ENCODE measurements around the gene RNF150. TPM values are rescaled to one million over a fixed set of nuclear protein-coding genes. Genes with fewer than 3 reads are reported as not detected.
"Not testable (repeated sequence)": the region's sequence is repeated elsewhere in the genome, so short reads cannot be mapped to it uniquely, and the experiment has no call there.

Gene RNF150
- total RNA-seq, 2 donors from 2014 or later = 23.6 to 26.6 TPM

- intact Hi-C loops (cut with DNase I) = loop anchor here (5.0 to 10.0 kb wide), 2 partner anchors 273 to 494 kb away; partner anchors contain the start of gene RNF150 (in 1 of the 2)
- no peak for DNase-seq (ENCODE audit: low spot score)
These were observed 274.4 kb downstream of the RNF150 start for GRCh38 chr4:140858897-140859296.

GRCh38 chr4:140857111-140857510 lies 276.2 kb downstream of the RNF150 start:
- DNase-seq (ENCODE audit: low spot score) = no peak
- intact Hi-C loops (cut with DNase I) = loop anchor here (5.0 to 10.0 kb wide), 2 partner anchors 275 to 492 kb away; partner anchors contain the start of gene RNF150 (in 1 of the 2)

- no peak for DNase-seq (ENCODE audit: low spot score)
- intact Hi-C loops (cut with DNase I) = loop anchor here (5.0 to 10.0 kb wide), 2 partner anchors 276 to 492 kb away; partner anchors contain the start of gene RNF150 (in 1 of the 2)
These were observed 276.6 kb downstream of the RNF150 start for GRCh38 chr4:140856621-140857062.

- no peak for DNase-seq (ENCODE audit: low spot score)
- intact Hi-C loops (cut with DNase I) = loop anchor here in 1 of 2 donors (10.0 kb wide), 1 partner anchor 489 kb away; no protein-coding TSS in a partner anchor
These were observed 279.1 kb downstream of the RNF150 start for GRCh38 chr4:140854168-140854567.

- DNase-seq (ENCODE audit: low spot score) = no peak
- intact Hi-C loops (cut with DNase I) = loop anchor here in 1 of 2 donors (10.0 kb wide), 1 partner anchor 487 kb away; no protein-coding TSS in a partner anchor
These were observed 281.5 kb downstream of the RNF150 start for GRCh38 chr4:140851804-140852203.

GRCh38 chr4:140851032-140851636 lies 282.1 kb downstream of the RNF150 start:
- intact Hi-C loops (cut with DNase I) = loop anchor here in 1 of 2 donors (10.0 kb wide), 1 partner anchor 486 kb away; no protein-coding TSS in a partner anchor
- DNase-seq (ENCODE audit: low spot score) = no peak

GRCh38 chr4:140849526-140849925 lies 283.7 kb downstream of the RNF150 start:
- intact Hi-C loops (cut with DNase I) = no loop called here
- DNase-seq (ENCODE audit: low spot score) = no peak

- no peak for DNase-seq (ENCODE audit: low spot score)
- intact Hi-C loops (cut with DNase I) = no loop called here
These were observed 286.5 kb downstream of the RNF150 start for GRCh38 chr4:140846736-140847135.

- intact Hi-C loops (cut with DNase I) = no loop called here
- no peak for DNase-seq (ENCODE audit: low spot score)
These were observed 289.2 kb downstream of the RNF150 start for GRCh38 chr4:140844061-140844460.

GRCh38 chr4:140841186-140841585 lies 292.1 kb downstream of the RNF150 start:
- DNase-seq (ENCODE audit: low spot score) = no peak
- intact Hi-C loops (cut with DNase I) = no loop called here

- intact Hi-C loops (cut with DNase I) = no loop called here
These were observed 293.1 kb downstream of the RNF150 start for GRCh38 chr4:140839888-140840790.

GRCh38 chr4:140839406-140839805 lies 293.9 kb downstream of the RNF150 start:
- no peak for DNase-seq (ENCODE audit: low spot score)
- intact Hi-C loops (cut with DNase I) = no loop called here

More at GRCh38 chr4:140839888-140840790, 293.1 kb downstream of the RNF150 start:
- DNase-seq (ENCODE audit: low spot score) = no peak

- DNase-seq (ENCODE audit: low spot score) = no peak
- intact Hi-C loops (cut with DNase I) = no loop called here
These were observed 295.5 kb downstream of the RNF150 start for GRCh38 chr4:140837736-140838135.

- intact Hi-C loops (cut with DNase I) = no loop called here
These were observed 298.3 kb downstream of the RNF150 start for GRCh38 chr4:140834839-140835495.

GRCh38 chr4:140833280-140833679 lies 300.0 kb downstream of the RNF150 start:
- intact Hi-C loops (cut with DNase I) = no loop called here
- DNase-seq (ENCODE audit: low spot score) = no peak

More at GRCh38 chr4:140834839-140835495, 298.3 kb downstream of the RNF150 start:
- DNase-seq (ENCODE audit: low spot score) = no peak

- intact Hi-C loops (cut with DNase I) = no loop called here
- no peak for DNase-seq (ENCODE audit: low spot score)
These were observed 303.4 kb downstream of the RNF150 start for GRCh38 chr4:140829825-140830224.

GRCh38 chr4:140826701-140827027 lies 306.6 kb downstream of the RNF150 start:
- no peak for DNase-seq (ENCODE audit: low spot score)
- intact Hi-C loops (cut with DNase I) = no loop called here

GRCh38 chr4:140820520-140820919 lies 312.7 kb downstream of the RNF150 start:
- intact Hi-C loops (cut with DNase I) = not testable (repeated sequence)

GRCh38 chr4:140819610-140820009 lies 313.7 kb downstream of the RNF150 start:
- intact Hi-C loops (cut with DNase I) = no loop called here
- no peak for DNase-seq (ENCODE audit: low spot score)

More at GRCh38 chr4:140820520-140820919, 312.7 kb downstream of the RNF150 start:
- not testable (repeated sequence) for DNase-seq (ENCODE audit: low spot score)

All from posterior vena cava (tissue), 2 donors.